ENCODE results near the gene MON1A.

DNA sequence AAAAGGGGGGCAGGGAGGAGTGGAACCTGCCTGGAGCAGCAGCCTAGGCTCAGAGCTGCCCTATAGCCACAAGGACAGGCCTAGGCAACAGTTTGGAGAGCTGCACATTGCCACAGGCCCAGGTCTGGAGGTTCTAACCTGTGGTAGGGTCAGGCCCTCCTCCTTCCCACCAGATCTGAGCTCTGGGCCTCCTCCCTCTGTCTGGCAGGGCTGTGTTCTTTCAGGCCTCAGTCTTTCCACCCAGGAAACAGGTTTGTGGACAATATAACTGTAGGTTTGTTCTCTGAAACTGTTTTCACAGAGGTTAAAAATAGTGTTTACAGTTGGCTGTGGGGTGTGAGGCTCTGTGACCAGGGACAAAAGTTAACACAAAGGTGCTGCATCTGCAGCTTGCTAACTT lies 50.9 kb downstream of the MON1A start:
- no peak for TF ChIP-seq RARB (CRISPR knock-in tag; IDR thresholded peaks at IDR 0.05)
- no peak for TF ChIP-seq PPARA (CRISPR knock-in tag; IDR thresholded peaks at IDR 0.05; ENCODE audit: borderline replicate concordance)
- no peak for TF ChIP-seq ARNTL (CRISPR knock-in tag; IDR thresholded peaks at IDR 0.05; ENCODE audit: borderline replicate concordance, low read depth)
- TF ChIP-seq ZNF70 (CRISPR knock-in tag; IDR thresholded peaks at IDR 0.05), result no peak

Measured in SK-N-SH treated with all-trans-retinoic acid at 6 μM for 48 hours (cell line).